HT1080 (cell line): ENCODE measurements around the gene NOTCH1. TPM values are rescaled to one million over a fixed set of nuclear protein-coding genes. Genes with fewer than 3 reads are reported as not detected.

Experiments used
- DNase-seq: peaks from one replicate; pipeline ENCODE4 v3.0.0-alpha.2; 2015; ENCODE audit warnings: low read depth
- polyA plus RNA-seq, 2 experiments: library from polyadenylated mRNA; depleted of rRNA; stranded (reverse); fragments of >200 nt; gene quantifications; 2 replicates each; pipeline ENCODE4 v1.2.3, GENCODE V29; 2015
- total RNA-seq: library from RNA; depleted of rRNA; stranded (reverse); fragments of >200 nt; shearing (Covaris generic); gene quantifications from 2 replicates; pipeline ENCODE4 v1.2.3, GENCODE V29; 2014; rRNA removed

NOTCH1 gene
- total RNA-seq, result 11.4 and 13.7 TPM in 2 replicates
- 7.1 and 7.9 TPM in 2 replicates for polyA plus RNA-seq (2015; cell fraction: cytosol; rRNA removed)
- 31.4 and 32.3 TPM in 2 replicates for polyA plus RNA-seq (2015; cell fraction: nucleus; rRNA removed)

- DNase-seq, result peak; percentile 85
Observed at GRCh38 chr9:136545965-136546696, at the start of gene NOTCH1. Gene NOTCH1 (minus strand): TSS chr9:136546048. CDS start chr9:136545786, 262 bp downstream.

GRCh38 chr9:136594492-136594891, 48.6 kb upstream of the NOTCH1 start:
- DNase-seq, result no peak

GRCh38 chr9:136593581-136593980, 47.7 kb upstream of the NOTCH1 start:
- no peak for DNase-seq

- no peak for DNase-seq
Observed at GRCh38 chr9:136592666-136593065, 46.8 kb upstream of the NOTCH1 start.

GRCh38 chr9:136590821-136591752, 45.2 kb upstream of the NOTCH1 start:
- no peak for DNase-seq

GRCh38 chr9:136589766-136590763, 44.2 kb upstream of the NOTCH1 start:
- no peak for DNase-seq

GRCh38 chr9:136588663-136589464, 43.0 kb upstream of the NOTCH1 start:
- no peak for DNase-seq

GRCh38 chr9:136587944-136588662, 42.3 kb upstream of the NOTCH1 start:
- no peak for DNase-seq

GRCh38 chr9:136587145-136587943, 41.5 kb upstream of the NOTCH1 start:
- DNase-seq, result peak; percentile 20

GRCh38 chr9:136586391-136586953, 40.6 kb upstream of the NOTCH1 start:
- DNase-seq, result no peak

- no peak for DNase-seq
Observed at GRCh38 chr9:136585531-136586120, 39.8 kb upstream of the NOTCH1 start.

- no peak for DNase-seq
Observed at GRCh38 chr9:136584934-136585333, 39.1 kb upstream of the NOTCH1 start.

GRCh38 chr9:136584401-136584932, 38.6 kb upstream of the NOTCH1 start:
- no peak for DNase-seq

- DNase-seq, result no peak
Observed at GRCh38 chr9:136582977-136583735, 37.3 kb upstream of the NOTCH1 start.

- DNase-seq, result no peak
Observed at GRCh38 chr9:136581614-136582447, 36.0 kb upstream of the NOTCH1 start.
